HG03469 (cell line): Measurements from ENCODE around the gene PAPOLA.

ENCODE experiments used
- ATAC-seq: cut with Tn5 transposase; IDR thresholded peaks from one replicate; pipeline ENCODE4 v1.9.1; 2021; ENCODE audit warnings: mild to moderate bottlenecking, moderate library complexity, moderate number of reproducible peaks; ENCODE audit not compliant: unreplicated experiment

PAPOLA gene

GRCh38 chr14:96584907-96585671, 82.9 kb downstream of the PAPOLA start:
- ATAC-seq = no peak

GRCh38 chr14:96585672-96586013, 83.5 kb downstream of the PAPOLA start:
- no peak for ATAC-seq

- no peak for ATAC-seq
These were observed 83.9 kb downstream of the PAPOLA start for GRCh38 chr14:96586056-96586455.

GRCh38 chr14:96586921-96587822, 85.0 kb downstream of the PAPOLA start:
- no peak for ATAC-seq

GRCh38 chr14:96587823-96588385, 85.7 kb downstream of the PAPOLA start:
- no peak for ATAC-seq

- no peak for ATAC-seq
These were observed 86.5 kb downstream of the PAPOLA start for GRCh38 chr14:96588410-96589257.

GRCh38 chr14:96589577-96589976, 87.4 kb downstream of the PAPOLA start:
- ATAC-seq = no peak

- ATAC-seq = no peak
These were observed 88.1 kb downstream of the PAPOLA start for GRCh38 chr14:96590190-96590864.

GRCh38 chr14:96592591-96593386, 90.6 kb downstream of the PAPOLA start:
- ATAC-seq = peak; percentile 75

- no peak for ATAC-seq
These were observed 92.8 kb downstream of the PAPOLA start for GRCh38 chr14:96594961-96595360.

- ATAC-seq = no peak
These were observed 95.5 kb downstream of the PAPOLA start for GRCh38 chr14:96597680-96598079.

- no peak for ATAC-seq
These were observed 96.2 kb downstream of the PAPOLA start for GRCh38 chr14:96598332-96598928.

GRCh38 chr14:96599076-96599475, 96.9 kb downstream of the PAPOLA start:
- no peak for ATAC-seq

- ATAC-seq = no peak
These were observed 100.0 kb downstream of the PAPOLA start for GRCh38 chr14:96602186-96602585.

GRCh38 chr14:96603350-96604255, 101.4 kb downstream of the PAPOLA start:
- ATAC-seq = no peak

GRCh38 chr14:96614481-96614881, 112.3 kb downstream of the PAPOLA start:
- ATAC-seq = no peak

GRCh38 chr14:96616161-96616721, 114.1 kb downstream of the PAPOLA start:
- no peak for ATAC-seq
